ENCODE measurements around the gene GNG12. TPM values are rescaled to one million over a fixed set of nuclear protein-coding genes. Genes with fewer than 3 reads are reported as not detected.

GNG12 gene
- total RNA-seq, 1 donor from 2014 or later: 23.2 TPM

GRCh38 chr1:67711855-67712212, 121.4 kb downstream of the GNG12 start:
- TF ChIP-seq CTCF (conservative IDR thresholded peaks at IDR 0.05): no peak
- Mint-ChIP-seq H3K27ac (no peak overlapping the region), H3K9me3 (no peaks in the 10 kb centered on the region), H3K4me1 (ENCODE audit: unreplicated experiment) (peaks cover 39% of the 10 kb centered on the region), H3K4me3 (no peak overlapping the region), H3K27me3 (no peaks in the 10 kb centered on the region), H3K36me3 (peaks cover 7% of the 10 kb centered on the region)
- DNase-seq (ENCODE audit: extremely low spot score, unreplicated experiment): no peak

- no peaks in the 10 kb centered on the region for H3K9me3 Mint-ChIP-seq
- no peak for TF ChIP-seq CTCF (conservative IDR thresholded peaks at IDR 0.05)
- H3K27me3 Mint-ChIP-seq: no peaks in the 10 kb centered on the region
- no peak overlapping the region for H3K4me3 Mint-ChIP-seq
- DNase-seq (ENCODE audit: extremely low spot score, unreplicated experiment): no peak
- peaks cover 35% of the 10 kb centered on the region for H3K4me1 Mint-ChIP-seq (ENCODE audit: unreplicated experiment)
- peaks cover 7% of the 10 kb centered on the region for H3K36me3 Mint-ChIP-seq
- no peak overlapping the region for H3K27ac Mint-ChIP-seq
These were observed 122.0 kb downstream of the GNG12 start for GRCh38 chr1:67711158-67711854.

GRCh38 chr1:67710417-67710816, 122.8 kb downstream of the GNG12 start:
- TF ChIP-seq CTCF (conservative IDR thresholded peaks at IDR 0.05): no peak
- no peak overlapping the region for H3K4me3 Mint-ChIP-seq
- no peak overlapping the region for H3K27ac Mint-ChIP-seq
- no peak for DNase-seq (ENCODE audit: extremely low spot score, unreplicated experiment)
- no peaks in the 10 kb centered on the region for H3K9me3 Mint-ChIP-seq
- H3K36me3 Mint-ChIP-seq: peaks cover 7% of the 10 kb centered on the region
- H3K27me3 Mint-ChIP-seq: no peaks in the 10 kb centered on the region
- H3K4me1 Mint-ChIP-seq (ENCODE audit: unreplicated experiment): peaks cover 30% of the 10 kb centered on the region

- Mint-ChIP-seq H3K27ac (no peak overlapping the region), H3K9me3 (no peaks in the 10 kb centered on the region), H3K4me1 (ENCODE audit: unreplicated experiment) (peaks cover 20% of the 10 kb centered on the region), H3K36me3 (peaks cover 7% of the 10 kb centered on the region), H3K27me3 (no peaks in the 10 kb centered on the region), H3K4me3 (no peak overlapping the region)
- TF ChIP-seq CTCF (conservative IDR thresholded peaks at IDR 0.05): no peak
- no peak for DNase-seq (ENCODE audit: extremely low spot score, unreplicated experiment)
These were observed 124.7 kb downstream of the GNG12 start for GRCh38 chr1:67708606-67709005.

GRCh38 chr1:67705735-67706453, 127.4 kb downstream of the GNG12 start:
- H3K27ac Mint-ChIP-seq: no peak overlapping the region

More at GRCh38 chr1:67705735-67706453, 127.4 kb downstream of the GNG12 start:
- peaks cover 9% of the 10 kb centered on the region for H3K4me1 Mint-ChIP-seq (ENCODE audit: unreplicated experiment)
- H3K9me3 Mint-ChIP-seq: no peaks in the 10 kb centered on the region
- peaks cover 11% of the 10 kb centered on the region for H3K36me3 Mint-ChIP-seq
- TF ChIP-seq CTCF (conservative IDR thresholded peaks at IDR 0.05): no peak
- no peaks in the 10 kb centered on the region for H3K27me3 Mint-ChIP-seq
- no peak overlapping the region for H3K4me3 Mint-ChIP-seq
- no peak for DNase-seq (ENCODE audit: extremely low spot score, unreplicated experiment)
